ENCODE data around the gene TSEN54.

TSEN54 gene

GRCh38 chr17:75488693-75489510 lies 27.4 kb upstream of the TSEN54 start:
- DNase-seq, result no peak

GRCh38 chr17:75489511-75489955 lies 26.8 kb upstream of the TSEN54 start:
- no peak for DNase-seq

- no peak for DNase-seq
Observed at GRCh38 chr17:75490173-75490743, 26.1 kb upstream of the TSEN54 start.

DNA sequence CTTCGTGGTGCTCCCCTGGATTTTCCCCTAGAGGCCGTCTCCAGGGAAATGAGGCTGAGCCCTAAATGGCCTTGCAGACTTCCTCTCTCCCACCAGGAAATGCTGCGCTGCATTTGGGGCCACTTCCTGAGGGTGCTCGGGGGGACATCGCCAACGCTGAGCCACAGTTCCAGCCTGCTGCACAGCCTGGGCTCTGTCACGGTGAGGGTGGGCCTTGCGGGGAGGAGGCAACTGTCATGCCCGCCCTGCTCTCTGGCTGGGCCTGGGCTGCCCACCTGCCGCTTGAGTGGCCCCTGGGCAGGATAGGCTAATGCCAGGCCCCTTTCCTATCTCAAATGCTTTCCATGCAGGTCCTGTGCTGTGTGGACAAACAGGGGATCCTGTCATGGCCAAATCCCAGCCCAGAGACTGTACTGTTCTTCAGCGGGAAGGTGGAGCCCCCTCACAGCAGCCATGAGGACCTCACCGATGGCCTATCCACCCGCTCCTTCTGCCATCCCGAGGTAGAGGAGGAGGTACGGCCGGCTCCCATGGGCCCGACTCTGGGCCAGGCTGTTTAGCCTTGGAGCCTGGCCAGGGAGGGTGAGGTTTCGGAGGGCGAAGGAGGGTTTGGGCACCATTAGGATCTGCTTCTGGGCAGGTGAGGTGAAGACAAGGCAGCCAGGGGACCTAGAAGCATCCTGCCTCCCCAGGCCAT lies 25.2 kb upstream of the TSEN54 start:
- no peak for DNase-seq

DNA sequence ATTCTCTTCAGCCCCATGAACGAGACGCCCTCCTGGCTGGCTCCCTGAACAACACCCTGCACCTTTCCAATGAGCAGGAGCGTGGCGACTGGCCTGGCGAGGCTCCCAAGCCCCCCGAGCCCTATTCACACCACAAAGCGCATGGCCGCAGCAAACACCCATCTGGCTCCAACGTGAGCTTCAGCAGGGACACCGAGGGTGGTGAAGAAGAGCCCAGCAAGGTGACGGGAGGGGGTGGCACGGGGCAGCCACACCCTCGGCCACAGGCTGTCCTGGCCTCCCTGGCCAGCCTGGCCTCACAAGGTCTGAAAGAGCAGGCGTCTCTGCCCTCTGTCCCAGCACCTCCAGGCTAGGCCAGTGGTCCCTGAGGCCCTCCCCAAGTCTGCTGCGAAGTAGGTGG lies 24.6 kb upstream of the TSEN54 start:
- no peak for DNase-seq

DNA sequence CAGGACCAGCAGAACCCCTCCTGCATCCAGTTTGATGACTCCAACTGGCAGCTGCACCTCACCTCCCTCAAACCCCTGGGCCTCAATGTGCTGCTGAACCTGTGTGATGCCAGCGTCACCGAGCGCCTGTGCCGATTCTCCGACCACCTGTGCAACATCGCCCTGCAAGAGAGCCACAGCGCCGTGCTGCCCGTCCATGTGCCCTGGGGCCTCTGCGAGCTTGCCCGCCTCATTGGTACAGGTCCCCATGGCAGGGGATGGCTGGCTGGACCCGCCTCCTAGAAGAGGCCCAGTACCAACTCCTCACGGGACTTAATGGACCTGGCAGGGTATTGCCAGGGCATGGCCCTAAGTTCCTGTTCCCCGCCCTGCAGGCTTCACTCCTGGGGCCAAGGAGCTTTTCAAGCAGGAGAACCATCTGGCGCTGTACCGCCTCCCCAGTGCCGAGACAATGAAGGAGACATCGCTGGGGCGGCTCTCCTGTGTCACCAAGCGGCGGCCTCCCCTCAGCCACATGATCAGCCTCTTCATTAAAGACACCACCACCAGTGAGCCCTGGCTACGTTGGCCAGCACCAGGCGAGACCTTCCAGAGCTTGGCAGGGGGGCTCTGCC lies 23.7 kb upstream of the TSEN54 start:
- no peak for DNase-seq

- DNase-seq, result no peak
Observed at GRCh38 chr17:75493476-75494129, 22.7 kb upstream of the TSEN54 start.

- no peak for DNase-seq
Observed at GRCh38 chr17:75494326-75494877, 21.9 kb upstream of the TSEN54 start.

DNA sequence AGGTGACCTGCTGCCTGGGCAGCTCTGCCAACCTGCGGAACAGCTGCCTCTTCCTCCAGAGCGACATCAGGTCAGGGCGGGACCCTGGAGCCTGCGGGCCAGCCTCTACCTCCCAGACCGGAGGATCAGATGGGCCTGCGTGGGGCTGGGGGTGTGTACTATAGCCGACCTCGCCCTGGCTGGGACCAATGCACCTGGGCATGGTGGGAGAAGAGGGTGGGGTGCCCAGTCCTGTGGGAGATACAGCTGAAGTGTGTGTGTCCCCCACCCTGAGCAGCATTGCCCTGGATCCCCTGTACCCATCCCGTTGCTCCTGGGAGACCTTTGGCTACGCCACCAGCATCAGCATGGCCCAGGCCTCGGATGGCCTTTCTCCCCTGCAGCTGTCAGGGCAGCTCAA lies 20.3 kb upstream of the TSEN54 start:
- no peak for DNase-seq

- DNase-seq, result no peak
Observed at GRCh38 chr17:75498039-75498725, 18.1 kb upstream of the TSEN54 start.

DNA sequence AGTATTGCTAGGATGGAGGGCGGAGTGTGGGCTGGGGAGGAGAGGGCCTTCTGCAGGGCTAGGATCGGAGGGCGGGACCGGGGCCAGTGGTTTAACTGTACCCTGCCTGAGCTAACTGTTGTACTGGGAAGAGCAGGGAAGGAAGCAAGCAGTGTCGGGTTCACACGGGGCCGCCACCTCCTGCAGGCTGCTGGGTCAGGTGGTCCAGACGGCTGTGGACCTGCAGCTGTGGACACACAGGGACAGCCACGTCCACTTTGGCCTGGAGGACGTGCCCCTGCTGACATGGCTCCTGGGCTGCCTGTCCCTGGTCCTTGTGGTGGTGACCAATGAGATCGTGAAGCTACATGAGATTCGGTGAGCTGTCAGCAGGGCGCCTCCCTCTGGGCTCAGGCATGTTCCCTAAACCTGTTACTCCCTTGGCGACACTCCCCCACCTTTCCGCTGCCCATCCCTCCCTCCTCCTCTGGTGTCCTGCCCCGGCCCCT lies 17.6 kb upstream of the TSEN54 start:
- DNase-seq, result no peak

DNA sequence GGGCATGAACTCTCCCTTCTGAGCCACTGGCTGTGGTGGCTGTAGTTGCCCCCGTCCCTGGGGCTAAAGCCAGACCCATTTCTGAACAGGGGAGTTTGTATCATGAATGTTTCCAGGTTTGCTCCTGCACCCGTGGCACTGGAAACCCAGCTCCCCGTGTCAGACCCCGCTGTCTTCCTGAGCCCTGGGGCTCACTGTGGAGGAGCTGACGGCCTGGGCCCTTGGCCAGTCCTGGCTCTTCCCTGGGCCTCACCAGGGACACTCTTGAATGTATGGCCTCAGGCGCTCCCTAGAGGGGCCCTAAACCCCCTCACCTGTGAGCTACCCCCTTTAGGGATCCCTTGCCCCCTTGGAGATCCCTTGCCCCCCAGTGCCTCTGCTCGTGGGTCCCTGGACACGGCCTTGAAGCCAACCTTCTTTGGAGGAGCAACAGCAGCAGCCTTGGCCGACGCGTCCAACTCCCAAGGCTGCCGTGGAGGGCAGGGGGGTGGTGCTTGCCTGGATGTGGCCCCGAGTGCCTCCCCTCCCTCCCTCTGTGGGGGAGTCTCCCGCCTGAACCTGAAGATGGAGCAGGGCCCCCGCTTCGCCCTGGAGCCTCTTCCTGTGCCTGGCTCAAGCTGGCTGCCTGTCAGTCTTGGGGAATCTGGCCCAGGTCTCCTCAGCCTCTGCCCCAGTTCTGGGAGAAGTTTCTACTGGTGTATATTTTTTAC lies 16.9 kb upstream of the TSEN54 start:
- no peak for DNase-seq

- DNase-seq, result no peak
Observed at GRCh38 chr17:75500419-75501216, 15.7 kb upstream of the TSEN54 start.

DNA sequence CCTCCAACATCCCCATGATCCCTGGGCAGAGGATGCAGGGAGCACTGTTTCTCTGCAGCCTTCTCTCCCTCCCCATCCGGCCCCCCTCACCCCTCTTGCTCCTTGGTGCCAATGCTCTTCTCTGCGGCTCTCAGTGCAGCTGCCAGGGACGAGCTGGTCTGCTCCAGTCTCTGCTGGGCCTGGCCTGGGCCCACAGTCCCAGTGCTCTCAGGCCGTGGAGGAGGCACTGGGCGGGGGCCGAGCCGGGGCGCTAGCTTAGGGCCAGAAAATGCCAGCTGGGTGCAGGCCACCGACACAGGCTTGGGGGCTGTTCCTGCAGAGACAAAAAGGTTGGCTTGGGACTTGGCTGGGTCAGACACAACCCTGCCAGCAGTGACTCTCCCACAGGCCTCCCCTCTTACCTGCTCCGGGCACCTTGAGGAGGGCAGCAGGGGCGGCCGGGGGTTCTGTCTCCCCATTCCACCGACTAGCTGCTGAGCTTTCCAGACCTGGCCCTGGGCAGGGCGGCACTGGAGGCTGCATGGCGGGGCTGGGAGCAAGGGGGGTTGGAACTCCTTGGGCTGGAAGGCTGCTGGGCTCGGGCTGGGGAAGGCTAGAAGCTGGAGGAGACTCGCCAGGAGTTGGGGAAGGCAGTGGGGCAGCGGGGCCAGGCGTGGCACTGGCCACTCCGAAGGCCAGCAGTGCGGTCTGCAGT lies 14.8 kb upstream of the TSEN54 start:
- no peak for DNase-seq

DNA sequence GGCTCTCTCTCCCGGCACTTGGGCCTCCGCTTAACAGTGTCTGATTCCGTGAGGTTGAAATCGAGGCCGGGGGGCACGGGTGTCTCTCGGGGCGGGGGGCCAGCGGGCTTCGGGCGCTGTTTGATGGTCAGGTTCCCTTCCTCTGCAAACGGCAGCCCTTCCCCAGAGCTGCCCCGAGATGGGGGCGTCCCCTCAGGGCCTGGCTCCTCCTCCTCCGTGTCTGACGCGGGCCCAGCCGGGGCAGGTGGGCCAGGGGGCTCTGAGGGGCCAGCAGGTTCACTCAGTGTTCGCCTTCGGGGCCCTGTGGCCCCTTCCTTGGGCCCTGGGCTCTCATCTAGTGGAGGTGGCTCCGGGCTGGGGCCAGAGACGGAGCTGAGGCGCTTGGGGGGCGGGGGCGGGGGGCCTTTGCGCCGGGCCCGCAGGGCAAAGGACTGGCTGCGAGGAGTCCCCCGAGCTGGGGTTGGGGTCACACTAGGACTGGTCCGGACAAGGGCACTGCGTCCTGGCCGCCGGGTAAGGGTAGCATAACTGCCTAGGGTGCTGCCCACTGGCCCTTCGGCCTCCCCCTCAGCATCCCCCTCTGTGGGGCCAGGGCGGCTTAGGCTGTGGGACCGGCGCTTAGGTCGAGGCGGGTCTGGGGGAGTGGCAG lies 14.1 kb upstream of the TSEN54 start:
- no peak for DNase-seq

GRCh38 chr17:75502721-75503329 lies 13.5 kb upstream of the TSEN54 start:
- no peak for DNase-seq

GRCh38 chr17:75503337-75503950 lies 12.9 kb upstream of the TSEN54 start:
- DNase-seq, result no peak

DNA sequence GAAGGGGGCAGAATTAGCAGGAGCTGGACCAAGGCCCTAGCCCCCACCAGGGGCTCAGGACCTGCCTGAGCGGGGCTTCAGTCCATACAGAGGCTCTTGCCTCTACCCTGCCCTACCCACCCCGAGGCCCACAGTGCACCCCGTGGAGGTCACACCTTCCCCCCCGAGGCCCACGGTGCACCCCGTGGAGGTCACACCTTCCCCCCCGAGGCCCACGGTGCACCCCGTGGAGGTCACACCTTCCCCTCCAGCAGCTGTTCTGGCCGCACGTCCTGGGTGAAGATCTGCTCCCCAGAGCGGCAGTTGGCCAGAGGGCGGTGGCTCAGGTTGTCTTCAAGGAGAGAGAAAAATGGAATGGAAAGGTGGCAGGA lies 12.4 kb upstream of the TSEN54 start:
- DNase-seq, result no peak

Data from fibroblast of skin of right quadriceps (primary cell).